ENCODE measurements around the gene ZACN.

DNA sequence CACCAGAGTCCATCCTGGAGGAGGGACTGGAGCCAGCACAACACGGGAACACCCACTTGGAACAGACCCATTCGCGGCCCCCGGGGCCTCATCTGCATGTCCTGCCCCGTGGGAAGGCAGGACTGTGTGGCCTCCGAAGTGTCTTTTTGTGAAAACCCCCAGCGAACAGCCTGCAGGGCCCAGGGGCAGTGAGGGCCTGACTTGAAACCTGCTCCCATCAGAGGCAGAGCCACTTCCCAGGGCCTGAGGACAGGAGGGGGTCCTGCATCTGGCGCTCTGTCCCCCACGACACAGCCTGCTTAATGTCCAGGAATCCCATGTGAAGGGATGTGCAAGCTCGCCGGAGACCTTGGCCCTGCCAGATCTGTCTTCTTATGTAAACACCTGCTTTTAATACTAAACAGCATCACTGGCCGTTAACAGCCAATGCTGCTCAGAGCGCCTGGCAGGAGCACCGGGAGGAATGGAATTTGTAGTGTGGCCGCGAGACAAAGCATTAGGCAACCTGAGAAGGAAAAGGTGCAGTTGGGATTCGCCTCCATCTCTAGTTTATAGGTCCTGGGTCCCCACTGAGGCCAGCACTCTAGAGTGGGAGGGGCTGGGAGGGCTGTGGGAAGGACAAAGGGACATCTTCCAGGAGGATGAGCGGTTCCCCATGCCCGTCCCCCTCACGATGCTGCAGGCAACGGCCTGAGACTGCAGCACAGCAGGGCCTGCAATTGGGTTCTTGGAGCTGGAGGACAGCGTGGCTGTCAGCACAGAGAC lies 42.3 kb upstream of the ZACN start:
- TF ChIP-seq POLR2AphosphoS5 (IDR thresholded peaks at IDR 0.05; ENCODE audit: low read depth, low read length) (no peak), TAF1 (IDR thresholded peaks at IDR 0.05; ENCODE audit: borderline replicate concordance, insufficient read depth, low read length) (no peak), SIN3A (IDR thresholded peaks at IDR 0.05; ENCODE audit: borderline replicate concordance, insufficient read depth, low read length) (no peak)
